Measurements from ENCODE around the gene CAV1. TPM values are rescaled to one million over a fixed set of nuclear protein-coding genes. Genes with fewer than 3 reads are reported as not detected.

Gene CAV1
- total and polyA plus RNA-seq, 4 donors: 121 to 616 (median 323) TPM

- no peak overlapping the region for H3K27ac ChIP-seq (ENCODE audit: low read depth in 1 of 2, low read length in 1 of 2)
- H3K9me3 ChIP-seq (ENCODE audit: control insufficient read depth in 4 of 4, insufficient read depth in 3 of 4, low read length in 3 of 4): no peaks in the 10 kb centered on the region
- TF ChIP-seq CTCF (IDR thresholded peaks at IDR 0.05; ENCODE audit: control extremely low read depth, extremely low read depth): no peak
- DNase-seq: no peak
- no peaks in the 10 kb centered on the region for H3K27me3 ChIP-seq (ENCODE audit: control insufficient read depth in 3 of 3, insufficient read depth in 3 of 3, low read length in 2 of 3)
- peaks cover 3 to 27% (median 13%) of the 10 kb centered on the region in 5 donors for H3K4me1 ChIP-seq (ENCODE audit: control insufficient read depth in 5 of 5, insufficient read depth in 5 of 5, low read length in 5 of 5)
- no peak overlapping the region for H3K9ac ChIP-seq (ENCODE audit: insufficient read depth in 1 of 2, low read length in 2 of 2)
- H3K36me3 ChIP-seq (ENCODE audit: control insufficient read depth in 4 of 4, insufficient read depth in 4 of 4, low read length in 4 of 4): no peaks in the 10 kb centered on the region
- no peak for ATAC-seq (ENCODE audit: insufficient read depth, low FRiP score)
- WGBS, 2 donors: 2 to 5% methylated on average over 1 of the region's 1 CpG
- H3K4me3 ChIP-seq: no peak overlapping the region
These were observed 67.2 kb downstream of the CAV1 start for GRCh38 chr7:116592041-116592355.

- TF ChIP-seq CTCF (IDR thresholded peaks at IDR 0.05; ENCODE audit: control extremely low read depth, extremely low read depth): no peak
- DNase-seq: no peak
- no peak overlapping the region for H3K4me3 ChIP-seq
- no peaks in the 10 kb centered on the region for H3K36me3 ChIP-seq (ENCODE audit: control insufficient read depth in 4 of 4, insufficient read depth in 4 of 4, low read length in 4 of 4)
- no peaks in the 10 kb centered on the region for H3K27me3 ChIP-seq (ENCODE audit: control insufficient read depth in 3 of 3, insufficient read depth in 3 of 3, low read length in 2 of 3)
- H3K27ac ChIP-seq (ENCODE audit: low read depth in 1 of 2, low read length in 1 of 2): no peak overlapping the region
- peak; percentile 53 for ATAC-seq (ENCODE audit: insufficient read depth, low FRiP score)
- 9 to 19% methylated on average over 8 of the region's 8 CpGs for WGBS, 2 donors
- H3K9ac ChIP-seq (ENCODE audit: insufficient read depth in 1 of 2, low read length in 2 of 2): no peak overlapping the region
- H3K4me1 ChIP-seq (ENCODE audit: control insufficient read depth in 5 of 5, insufficient read depth in 5 of 5, low read length in 5 of 5): peaks cover 3 to 27% (median 13%) of the 10 kb centered on the region in 5 donors
- H3K9me3 ChIP-seq (ENCODE audit: control insufficient read depth in 4 of 4, insufficient read depth in 3 of 4, low read length in 3 of 4): no peaks in the 10 kb centered on the region
These were observed 67.6 kb downstream of the CAV1 start for GRCh38 chr7:116592445-116592844.

GRCh38 chr7:116593359-116594075 is 68.7 kb downstream of the CAV1 start:
- 77% methylated on average over 5 of the region's 5 CpGs for WGBS, 2 donors
- no peak overlapping the region for H3K4me3 ChIP-seq
- ATAC-seq (ENCODE audit: insufficient read depth, low FRiP score): no peak
- no peak overlapping the region for H3K9ac ChIP-seq (ENCODE audit: insufficient read depth in 1 of 2, low read length in 2 of 2)
- H3K27ac ChIP-seq (ENCODE audit: low read depth in 1 of 2, low read length in 1 of 2): no peak overlapping the region
- H3K9me3 ChIP-seq (ENCODE audit: control insufficient read depth in 4 of 4, insufficient read depth in 3 of 4, low read length in 3 of 4): no peaks in the 10 kb centered on the region
- H3K36me3 ChIP-seq (ENCODE audit: control insufficient read depth in 4 of 4, insufficient read depth in 4 of 4, low read length in 4 of 4): no peaks in the 10 kb centered on the region
- no peak for TF ChIP-seq CTCF (IDR thresholded peaks at IDR 0.05; ENCODE audit: control extremely low read depth, extremely low read depth)
- no peaks in the 10 kb centered on the region for H3K27me3 ChIP-seq (ENCODE audit: control insufficient read depth in 3 of 3, insufficient read depth in 3 of 3, low read length in 2 of 3)
- DNase-seq: no peak
- H3K4me1 ChIP-seq (ENCODE audit: control insufficient read depth in 5 of 5, insufficient read depth in 5 of 5, low read length in 5 of 5): peaks cover 2 to 21% (median 7%) of the 10 kb centered on the region in 5 donors

GRCh38 chr7:116595063-116595462 is 70.2 kb downstream of the CAV1 start:
- H3K27me3 ChIP-seq (ENCODE audit: control insufficient read depth in 3 of 3, insufficient read depth in 3 of 3, low read length in 2 of 3): no peaks in the 10 kb centered on the region
- H3K4me3 ChIP-seq: no peak overlapping the region
- peaks cover 0 to 15% (median 2%) of the 10 kb centered on the region in 5 donors for H3K4me1 ChIP-seq (ENCODE audit: control insufficient read depth in 5 of 5, insufficient read depth in 5 of 5, low read length in 5 of 5)
- H3K27ac ChIP-seq (ENCODE audit: low read depth in 1 of 2, low read length in 1 of 2): no peak overlapping the region
- DNase-seq: no peak
- H3K9ac ChIP-seq (ENCODE audit: insufficient read depth in 1 of 2, low read length in 2 of 2): no peak overlapping the region
- WGBS, 2 donors: 96 to 97% methylated on average over 9 of the region's 9 CpGs
- TF ChIP-seq CTCF (IDR thresholded peaks at IDR 0.05; ENCODE audit: control extremely low read depth, extremely low read depth): no peak
- no peaks in the 10 kb centered on the region for H3K36me3 ChIP-seq (ENCODE audit: control insufficient read depth in 4 of 4, insufficient read depth in 4 of 4, low read length in 4 of 4)
- no peak for ATAC-seq (ENCODE audit: insufficient read depth, low FRiP score)
- no peaks in the 10 kb centered on the region for H3K9me3 ChIP-seq (ENCODE audit: control insufficient read depth in 4 of 4, insufficient read depth in 3 of 4, low read length in 3 of 4)

Data from lung (tissue), 12 donors.